A549 (cell line): ENCODE data around the gene TNFRSF11A.

Experiments used
- BHLHE40 ChIP-seq: IDR thresholded peaks from 2 replicates; pipeline ENCODE4 v1.6.1; 2012; ENCODE audit warnings: low read depth, low read length, inconsistent platforms
- CTCF ChIP-seq: fragments of >200 bp; sonication (Bioruptor Twin); formaldehyde crosslinking; IDR thresholded peaks from 3 replicates; pipeline ENCODE4 v1.5.1; 2016
- JUN ChIP-seq, 2 experiments: fragments of >200 bp; sonication (Bioruptor Twin); formaldehyde crosslinking; IDR thresholded peaks; 2 replicates in 1 of 2; 3 replicates in 1 of 2; pipeline ENCODE4 v1.6.1; 2016 to 2017
- MYC ChIP-seq: IDR thresholded peaks from 2 replicates; pipeline ENCODE4 v1.6.1; 2012; ENCODE audit warnings: mild to moderate bottlenecking, inconsistent platforms, low read length, improper control_type of control experiment, borderline replicate concordance
- NR3C1 ChIP-seq: fragments of >200 bp; sonication (Bioruptor Twin); formaldehyde crosslinking; IDR thresholded peaks from 3 replicates; pipeline ENCODE4 v1.6.1; 2017
- PHF8 ChIP-seq: fragments of 200-600 bp; sonication (generic); IDR thresholded peaks from 2 replicates; pipeline ENCODE4 v1.6.1; 2016; ENCODE audit warnings: low read depth, mild to moderate bottlenecking, antibody characterized with exemption, moderate library complexity, borderline replicate concordance
- POLR2AphosphoS2 ChIP-seq: conservative IDR thresholded peaks from 2 replicates; pipeline ENCODE4 v1.6.1; 2012; ENCODE audit warnings: low read length, improper control_type of control experiment, inconsistent platforms
- SMC3 ChIP-seq: fragments of >200 bp; sonication (Bioruptor Twin); formaldehyde crosslinking; IDR thresholded peaks from 3 replicates; pipeline ENCODE4 v1.6.1; 2018; ENCODE audit warnings: inconsistent platforms

GRCh38 chr18:62318228-62319180 lies 6.6 kb upstream of the TNFRSF11A start:
- TF ChIP-seq SMC3 (no peak), CTCF (no peak), PHF8 (no peak), MYC (no peak), JUN (IDR thresholded peaks at IDR 0.05) (no peak), NR3C1 (no peak), BHLHE40 (no peak), POLR2AphosphoS2 (no peak)
